K562 (cell line): ENCODE results near the gene NTRK1. TPM values are rescaled to one million over a fixed set of nuclear protein-coding genes. Genes with fewer than 3 reads are reported as not detected.
A peak's percentile ranks its signal among the peaks of the same experiment; 100 is the strongest.

ENCODE experiments used
- ATAC-seq: fragments of 200-7000 bp; cut with Tn5 transposase; 3 replicates; pipeline ENCODE4 v1.9.1; 2020; ENCODE audit warnings: moderate library complexity
- BruUV-seq: library from RNA; stranded (reverse); fragments of 400-500 nt; replicated peaks from 2 replicates; lab custom pipeline; 2021; lab: Mats Ljungman, UMichigan
- CTCF ChIA-PET: fragments of 300-600 bp; formaldehyde crosslinking; extraction: SDS; loops from one replicate; lab custom pipeline; 2021; ENCODE audit warnings: low intra/inter-chr PET ratio; lab: Yijun Ruan, JAX
- POLR2A ChIA-PET: fragments of 300-600, 350-650 bp; sonication (Branson Sonifier 250); formaldehyde crosslinking; extraction: SDS; loops from one replicate; lab custom pipeline; 2021; ENCODE audit warnings: antibody characterized with exemption, inconsistent platforms; lab: Yijun Ruan, JAX
- DNase-seq, 4 experiments: peaks; one replicate each; pipeline versions ENCODE4 v3.0.0 to v3.0.0-alpha.2; 2011 to 2018; ENCODE audit warnings: low spot score in 3 of 4, mixed read lengths in 3 of 4; ENCODE audit errors: extremely low read depth in 1 of 4
- FAIRE-seq: peaks from 2 replicates; lab custom pipeline; 2011; peaks lifted over from hg19 to GRCh38; lab: Jason Lieb, UNC
- H2AFZ ChIP-seq: 2 replicates; pipeline ENCODE4 v1.6.0; 2011; ENCODE audit warnings: low read depth, low read length, control low read depth, inconsistent platforms
- H3K27ac ChIP-seq: fragments of 200-600 bp; 3 replicates; pipeline ENCODE4 v1.8.0; 2011; ENCODE audit warnings: low read depth, mild to moderate bottlenecking, control low read depth, inconsistent platforms, low read length, moderate library complexity, mixed read lengths; ENCODE audit errors: extremely low read depth
- H3K27me3 ChIP-seq, 2 experiments: fragments of 300-600 bp in 1 of 2; 2 replicates in 1 of 2; 3 replicates in 1 of 2; pipeline versions ENCODE4 v1.6.0 to v1.8.0; 2011; ENCODE audit warnings: inconsistent platforms in 2 of 2, low read length in 2 of 2, mild to moderate bottlenecking in 1 of 2, mixed read lengths in 1 of 2, moderate library complexity in 1 of 2; ENCODE audit not compliant: control insufficient read depth in 2 of 2, insufficient read depth in 2 of 2
- H3K36me3 ChIP-seq: fragments of 300-600 bp; 3 replicates; pipeline ENCODE4 v1.8.0; 2011; ENCODE audit warnings: mild to moderate bottlenecking, low read length, inconsistent platforms; ENCODE audit not compliant: control insufficient read depth, insufficient read depth
- H3K4me1 ChIP-seq, 2 experiments: fragments of 200-600 bp in 1 of 2; replicated peaks in 1 of 2; 2 replicates in 1 of 2; 3 replicates in 1 of 2; pipeline versions ENCODE4 v1.5.1 to v1.8.0; 2011; ENCODE audit warnings: inconsistent platforms in 2 of 2, low read length in 2 of 2, mild to moderate bottlenecking in 1 of 2, mixed read lengths in 1 of 2, moderate library complexity in 1 of 2; ENCODE audit not compliant: control insufficient read depth in 2 of 2, insufficient read depth in 2 of 2
- H3K4me2 ChIP-seq: 2 replicates; pipeline ENCODE4 v1.6.1; 2011; ENCODE audit warnings: low read length, control low read depth, inconsistent platforms, mixed read lengths; ENCODE audit not compliant: insufficient read depth
- H3K4me3 ChIP-seq: fragments of 200-600 bp; sonication (generic), shearing (Covaris generic); 2 replicates; pipeline ENCODE4 v1.5.1; 2016; ENCODE audit warnings: control low read depth, inconsistent platforms
- H3K79me2 ChIP-seq: fragments of 200-600 bp; 3 replicates; pipeline ENCODE4 v1.8.0; 2011; ENCODE audit warnings: low read length, inconsistent platforms; ENCODE audit not compliant: control insufficient read depth, insufficient read depth
- H3K9ac ChIP-seq, 2 experiments: 2 replicates each; pipeline versions ENCODE4 v1.6.0 to v1.6.1; 2011; ENCODE audit warnings: low read depth in 2 of 2, low read length in 2 of 2, control low read depth in 1 of 2, inconsistent platforms in 1 of 2, mild to moderate bottlenecking in 1 of 2, mixed read lengths in 1 of 2; ENCODE audit not compliant: insufficient read depth in 1 of 2
- H3K9me1 ChIP-seq: one replicate; pipeline ENCODE4 v1.6.0; 2011; ENCODE audit warnings: inconsistent platforms, mild to moderate bottlenecking, low read length, moderate library complexity; ENCODE audit not compliant: control insufficient read depth, insufficient read depth
- H3K9me3 ChIP-seq: replicated peaks from 2 replicates; pipeline ENCODE4 v1.5.1; 2011; ENCODE audit warnings: low read depth, low read length, inconsistent platforms; ENCODE audit not compliant: control insufficient read depth, insufficient read depth
- H4K20me1 ChIP-seq: replicated peaks from 2 replicates; pipeline ENCODE4 v1.6.1; 2011; ENCODE audit warnings: low read length, inconsistent platforms, mixed read lengths; ENCODE audit not compliant: control insufficient read depth, insufficient read depth
- HDAC3 ChIP-seq: fragments of 450-650 bp; IDR thresholded peaks from 2 replicates; pipeline ENCODE4 v1.6.1; 2018; ENCODE audit warnings: borderline replicate concordance, mild to moderate bottlenecking, moderate library complexity; ENCODE audit not compliant: partially characterized antibody
- HNRNPLL ChIP-seq: fragments of 200-400 bp; formaldehyde crosslinking; IDR thresholded peaks from 2 replicates; pipeline ENCODE4 v1.6.1; 2017; ENCODE audit warnings: low read length, low read depth, mild to moderate bottlenecking; ENCODE audit not compliant: poor library complexity, severe bottlenecking
- RNF2 ChIP-seq: sonication (generic); IDR thresholded peaks from 2 replicates; pipeline ENCODE4 v1.6.1; 2016
- SNIP1 ChIP-seq: fragments of 450-650 bp; IDR thresholded peaks from 2 replicates; pipeline ENCODE4 v1.7.1; 2017; ENCODE audit warnings: low read depth, mild to moderate bottlenecking
- ZNF609 ChIP-seq: sonication (generic); formaldehyde crosslinking; IDR thresholded peaks from 2 replicates; pipeline ENCODE4 v1.8.1; 2023; ENCODE audit warnings: missing genetic modification reagents, mild to moderate bottlenecking, borderline replicate concordance
- WGBS: fragments of 100-300 bp; shearing (Covaris generic); methylation state at CpG from one replicate; pipeline ENCODE4 v1.1.6; 2016; ENCODE audit warnings: low coverage, mixed read lengths; ENCODE audit not compliant: insufficient coverage; ENCODE audit errors: missing lambda C conversion rate; 5-methylcytosine and 5-hydroxymethylcytosine counted together
- in situ Hi-C: fragments of 300-500 bp; cut with MboI; formaldehyde crosslinking; loops from 4 replicates; pipeline ENCODE4 v1.15.0; 2018; ENCODE audit warnings: inconsistent platforms, mixed read lengths
- intact Hi-C: fragments of 100-400 bp; cut with micrococcal nuclease; formaldehyde crosslinking; loops from 2 replicates; pipeline ENCODE4 v1.14.2; 2022
- polyA plus RNA-seq, 8 experiments: library from polyadenylated mRNA; depleted of rRNA in 4 of 8; stranded (reverse) in 5 of 8; unstranded in 3 of 8; fragments of >200 nt; fragmentation: Nextera tagmentation in 2 of 8; fragmentation: Illumina TruSeq in 1 of 8; extraction: Ambion mirVana in 2 of 8; extraction: Trizol in 1 of 8; gene quantifications; 2 replicates each; pipeline versions ENCODE4 v1.2.1 to v1.2.3, GENCODE V29; 2011 to 2014; ENCODE audit warnings: inconsistent platforms in 1 of 8, missing spikeins in 1 of 8
- total RNA-seq, 7 experiments: library from RNA; depleted of rRNA in 6 of 7; stranded (reverse); fragments of >200 nt in 6 of 7; fragmentation: Illumina TruSeq in 2 of 7; extraction: Trizol in 2 of 7; gene quantifications; 2 replicates each; pipeline versions ENCODE4 v1.2.1 to v1.2.3, GENCODE V29; 2011 to 2021; ENCODE audit warnings: low replicate concordance in 1 of 7

Gene NTRK1
- total and polyA plus RNA-seq, 9 of the 15 experiments (the other 6 are each of a cell fraction or from before 2014, with no cell fraction given), result 0.46 to 30.0 (median 7.9) TPM

- CTCF ChIA-PET, result no interaction called here
- no peak for FAIRE-seq
Measured at GRCh38 chr1:156849151-156849496, 11.5 kb upstream of the NTRK1 start.

GRCh38 chr1:156851779-156852417, 8.8 kb upstream of the NTRK1 start:
- FAIRE-seq (no peak), DNase-seq (no peak), ATAC-seq (no peak)
- CTCF ChIA-PET, result no interaction called here
- Histone ChIP-seq H3K36me3 (no peaks in the 10 kb centered on the region), H3K4me3 (no peak overlapping the region), H3K9ac (peak overlapping the region in 1 of 2 experiments; percentile 50; a peak in 2 of 4 replicates), H3K27ac (no peak overlapping the region), H3K9me1 (no peaks in the 10 kb centered on the region), H2AFZ (no peak overlapping the region)
- no TSS peak for BruUV-seq
- in situ Hi-C loops (no loop called here), intact Hi-C loops (no loop called here)
- TF ChIP-seq SNIP1 (no peak), RNF2 (no peak), ZNF609 (CRISPR knock-in tag) (0 out of 2 replicates have a peak, but pooled peaks have one; percentile 40)
- TF ChIP-seq, all 486 proteins: peak for 1
- Histone ChIP-seq H3K27me3 (0 out of 5 replicates have a peak, but pooled peaks cover 0 to 5% of the 10 kb centered on the region in 2 experiments), H3K79me2 (no peaks in the 10 kb centered on the region), H3K9me3 (no peaks in the 10 kb centered on the region), H3K4me2 (no peak overlapping the region), H3K4me1 (peaks cover 22 to 34% of the 10 kb centered on the region in 2 experiments; a peak in 4 of 5 replicates), H4K20me1 (no peaks in the 10 kb centered on the region)
- WGBS, result 52% methylated on average over 17 of the region's 17 CpGs
- POLR2A ChIA-PET, result no interaction called here

More at GRCh38 chr1:156849151-156849496, 11.5 kb upstream of the NTRK1 start:
- TF ChIP-seq HDAC3 (no peak), HNRNPLL (peak; percentile 10)
- 60% methylated on average over 16 of the region's 23 CpGs for WGBS
- POLR2A ChIA-PET, result interaction anchor here (0.8 to 2.9 kb wide), 2 partner anchors 10 to 80 kb away, joined by 3 to 10 read pairs; partner anchors contain the start of gene INSRR
- peak overlapping the region; percentile 54; the same call in 1 of the 2 replicates for H3K4me2 ChIP-seq
- no peaks in the 10 kb centered on the region for H4K20me1 ChIP-seq
- H3K79me2 ChIP-seq, result no peaks in the 10 kb centered on the region
- H3K9ac ChIP-seq, result 0 out of 4 replicates have a peak overlapping the region, but pooled peaks of 1 of the 2 experiments have one; percentile 41
- intact Hi-C loops (no loop called here), in situ Hi-C loops (no loop called here)
- H2AFZ ChIP-seq, result peak overlapping the region; percentile 77; the same call in 1 of the 2 replicates
- 0 out of 5 replicates have a peak, but pooled peaks cover 0 to 13% of the 10 kb centered on the region in 2 experiments for H3K27me3 ChIP-seq
- H3K4me3 ChIP-seq, result no peak overlapping the region
- no peak for DNase-seq
- no TSS peak for BruUV-seq
- H3K4me1 ChIP-seq, result peaks cover 13 to 39% of the 10 kb centered on the region in 2 experiments; a peak in 4 of 5 replicates
- no peak overlapping the region for H3K27ac ChIP-seq
- no peak for ATAC-seq
- H3K9me3 ChIP-seq, result no peaks in the 10 kb centered on the region
- H3K9me1 ChIP-seq, result no peaks in the 10 kb centered on the region
- H3K36me3 ChIP-seq, result no peaks in the 10 kb centered on the region
